EH (cell line): ENCODE data around the gene UBE3D.
"Not testable (repeated sequence)": the region's sequence is repeated elsewhere in the genome, so short reads cannot be mapped to it uniquely, and the experiment has no call there.

Experiments used
- DNase-seq: peaks from one replicate; pipeline ENCODE4 v3.0.0-alpha.2; 2015; ENCODE audit warnings: low read depth

UBE3D gene

DNA sequence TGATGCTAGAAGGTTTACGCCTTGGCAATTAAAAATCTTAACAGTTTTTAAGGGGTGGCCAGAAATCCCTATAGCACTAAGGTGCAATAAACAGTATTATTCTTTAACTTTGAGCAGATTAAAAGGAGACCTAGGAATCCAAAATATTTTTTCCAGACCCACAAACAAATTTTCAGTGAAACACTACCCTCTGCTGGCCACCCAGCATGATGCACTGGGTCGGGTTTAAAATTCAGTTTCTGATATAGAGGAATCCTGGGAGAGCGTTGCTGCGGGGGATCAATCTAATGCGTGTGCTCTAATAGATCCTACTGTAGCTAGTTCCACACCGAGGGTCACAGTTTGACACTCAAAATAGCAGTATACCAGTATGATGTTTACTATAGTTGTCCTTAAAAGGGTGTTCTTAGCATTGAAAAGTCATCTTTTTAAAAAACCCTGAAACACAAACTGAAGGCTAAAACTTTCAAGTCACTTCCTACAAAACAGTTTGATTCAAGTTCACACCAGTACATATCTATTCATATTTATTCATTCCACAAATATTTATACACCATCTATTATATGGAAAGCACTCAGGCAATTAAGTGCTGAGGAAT, 10.2 kb downstream of the UBE3D start:
- peak; percentile 62 for DNase-seq

DNA sequence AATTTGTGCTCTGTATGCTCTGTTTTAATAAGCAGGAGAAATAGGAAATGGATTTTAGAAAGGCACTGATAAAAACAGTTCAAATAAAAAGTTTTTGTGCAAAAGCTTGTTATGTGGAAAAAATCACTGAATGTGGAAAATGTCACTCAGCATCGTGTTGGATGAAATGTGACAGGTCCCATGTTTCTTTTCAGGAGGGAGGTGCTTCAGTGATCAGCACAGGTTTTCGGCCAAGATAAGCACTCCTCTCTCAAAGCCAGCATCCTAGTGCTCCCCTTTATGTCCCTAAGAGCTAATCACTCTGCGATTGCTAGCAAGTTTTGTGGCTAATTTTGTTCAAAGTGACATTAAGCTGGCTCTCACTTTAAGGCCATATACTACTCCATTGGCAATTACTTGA, 12.0 kb downstream of the UBE3D start:
- no peak for DNase-seq

DNA sequence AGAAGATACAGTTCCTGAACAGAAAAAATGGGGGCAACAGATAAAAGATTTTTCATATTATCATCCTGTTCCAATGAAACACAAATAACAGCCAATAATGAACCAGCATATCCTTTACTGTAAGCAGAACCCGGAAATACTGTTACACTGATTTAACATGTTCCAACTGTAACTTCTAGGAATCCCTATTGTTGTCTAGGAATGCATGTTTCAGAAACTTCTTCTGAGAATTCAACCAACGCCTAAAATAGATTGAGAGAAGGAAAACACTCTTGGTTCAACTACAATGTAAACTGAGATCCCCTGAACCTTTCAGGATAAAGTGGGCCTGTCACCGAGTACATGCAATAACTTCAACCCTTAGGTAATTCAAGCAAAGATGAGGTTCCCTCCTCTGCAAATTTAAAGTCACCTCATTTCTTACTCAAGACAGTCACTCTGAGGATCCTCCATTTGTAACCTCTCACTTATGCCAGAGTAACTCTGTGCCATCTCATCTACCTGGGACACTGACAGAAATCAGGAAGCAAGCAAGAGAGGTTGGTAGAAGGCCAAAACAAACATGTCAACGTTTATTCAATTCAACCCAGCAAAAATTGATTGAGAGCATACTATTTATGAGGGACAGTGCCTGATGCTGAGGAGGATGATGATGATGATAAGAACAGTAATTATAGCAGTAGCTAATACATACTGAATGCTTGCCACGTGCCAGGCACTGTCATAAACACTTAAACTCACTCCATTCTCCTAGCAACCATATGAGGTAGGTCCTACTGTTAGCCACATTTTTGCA, 14.1 kb downstream of the UBE3D start:
- no peak for DNase-seq

DNA sequence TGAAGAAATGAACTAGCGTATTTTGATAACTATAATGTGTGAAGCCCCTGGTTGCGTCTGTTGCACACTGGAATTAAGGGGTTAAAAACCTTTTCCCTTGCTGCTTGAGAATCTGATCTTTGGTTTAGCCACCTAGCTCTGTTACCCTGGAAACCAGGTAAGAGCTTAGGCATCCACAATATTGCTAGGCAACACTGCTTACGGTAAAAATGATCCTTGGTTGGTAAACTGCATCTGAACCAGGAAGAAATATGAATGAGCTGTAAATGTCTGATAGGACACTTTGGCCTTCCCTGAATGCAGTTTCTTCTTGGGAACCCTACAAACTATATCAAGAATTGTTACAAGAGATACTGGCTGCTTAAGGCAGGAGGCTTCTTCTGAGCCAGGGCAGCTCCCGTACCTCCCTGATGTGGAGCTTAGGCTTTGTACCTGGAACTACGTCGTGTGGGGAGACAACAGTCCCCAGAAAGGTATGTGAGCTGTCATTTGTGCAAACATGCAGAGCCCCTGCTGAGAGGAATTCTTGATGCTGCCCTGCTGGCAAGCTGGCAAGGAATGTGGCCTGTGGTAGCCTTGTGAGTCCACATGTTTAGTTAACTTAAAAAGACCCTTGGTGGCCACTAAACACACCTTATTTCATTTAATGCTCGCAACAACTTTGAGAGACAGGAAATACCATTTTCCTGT, 18.4 kb downstream of the UBE3D start:
- DNase-seq = no peak

DNA sequence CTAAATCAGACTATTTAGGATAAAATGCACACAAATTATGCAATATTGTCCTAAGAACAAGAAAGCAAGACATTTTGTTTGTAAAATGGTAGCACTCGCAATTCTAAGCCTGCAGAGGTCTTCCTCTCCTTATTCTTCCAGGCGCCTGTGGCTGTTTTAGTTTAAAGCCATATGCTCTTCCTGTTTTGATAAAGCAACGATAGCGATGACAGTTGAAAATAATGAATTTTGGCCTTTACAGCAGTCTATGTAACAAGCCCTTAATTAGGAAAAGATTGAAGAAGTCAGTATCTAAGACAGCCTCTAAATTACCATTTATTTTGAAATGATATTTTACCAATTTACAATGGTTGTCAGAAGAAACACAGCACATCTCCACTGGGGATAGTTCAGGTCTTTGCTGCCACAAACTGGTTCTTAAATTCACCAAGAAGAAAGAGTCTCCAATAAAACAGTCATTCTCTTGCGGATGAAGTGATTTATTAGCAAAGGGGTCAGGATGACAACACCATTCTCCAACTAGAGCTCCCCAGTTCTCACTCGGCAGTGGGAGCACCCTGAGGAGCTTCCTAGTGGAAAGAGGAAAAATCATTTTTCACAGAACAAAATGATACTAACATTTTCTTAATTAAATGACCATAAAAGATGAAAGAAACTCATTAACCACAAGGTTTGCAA, 21.4 kb downstream of the UBE3D start:
- no peak for DNase-seq

DNA sequence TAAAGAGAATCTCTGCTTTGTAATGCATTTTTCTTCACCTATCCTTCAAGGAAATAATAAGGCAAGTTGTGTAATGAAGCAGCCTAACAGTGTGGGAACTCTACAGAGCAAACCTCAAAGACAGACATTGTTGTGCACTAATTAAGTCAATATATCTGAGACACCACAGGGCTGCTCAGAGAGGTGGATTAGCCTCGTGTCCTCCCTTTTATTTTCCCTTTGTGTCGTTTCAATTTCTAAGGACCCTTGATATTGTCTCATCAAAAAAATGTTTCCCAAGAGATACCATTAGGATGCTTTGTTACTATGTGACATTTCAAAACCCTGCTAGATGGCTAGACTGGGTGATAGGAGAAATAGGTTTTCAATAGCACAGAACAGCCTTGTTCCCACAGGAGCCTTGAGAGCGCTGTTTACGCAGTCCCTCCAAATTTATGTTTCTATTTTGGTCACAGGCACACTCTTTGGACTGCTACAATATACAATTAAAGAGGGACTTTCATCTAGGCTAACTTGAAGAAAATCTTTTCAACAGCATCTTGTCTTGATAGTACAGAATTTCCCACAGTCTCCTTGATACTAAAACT, 23.1 kb downstream of the UBE3D start:
- DNase-seq = no peak

DNA sequence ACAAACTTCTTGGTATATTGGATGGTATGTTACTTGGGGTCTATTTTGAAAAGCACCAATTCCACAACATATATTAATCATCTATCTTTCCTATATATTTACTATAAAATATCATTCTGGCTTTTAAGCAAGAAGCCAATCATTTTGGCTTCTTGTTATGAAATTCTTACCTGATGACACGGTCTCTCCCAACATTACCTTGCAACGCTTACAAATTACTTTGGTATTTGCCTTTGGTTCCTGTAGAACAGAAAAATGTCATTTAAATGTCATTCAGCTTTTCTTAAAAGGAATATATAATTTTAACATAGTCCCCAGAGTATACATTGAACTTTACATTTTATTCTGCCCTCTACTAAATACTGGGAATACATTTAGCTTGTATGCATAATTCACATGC, 27.4 kb downstream of the UBE3D start:
- no peak for DNase-seq

DNA sequence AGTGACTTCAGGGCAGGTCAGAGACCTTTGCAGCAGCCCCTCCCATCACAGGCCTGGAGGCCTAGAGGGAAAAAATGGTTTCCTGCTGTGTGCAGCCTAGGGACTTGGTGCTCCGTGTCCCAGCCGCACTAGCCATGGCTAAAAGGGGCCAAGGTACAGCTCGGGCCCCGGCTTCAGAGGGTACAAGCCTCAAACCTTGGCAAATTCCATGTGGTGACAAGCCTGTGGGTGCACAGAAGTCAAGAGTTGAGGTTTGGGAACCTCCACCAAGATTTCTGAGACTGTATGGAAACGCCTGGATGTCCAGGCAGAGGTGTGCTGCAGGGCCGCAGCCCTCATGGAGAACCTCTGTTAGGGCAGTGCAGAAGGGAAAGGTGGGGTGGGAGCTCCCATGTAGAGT, 34.0 kb downstream of the UBE3D start:
- DNase-seq = no peak

DNA sequence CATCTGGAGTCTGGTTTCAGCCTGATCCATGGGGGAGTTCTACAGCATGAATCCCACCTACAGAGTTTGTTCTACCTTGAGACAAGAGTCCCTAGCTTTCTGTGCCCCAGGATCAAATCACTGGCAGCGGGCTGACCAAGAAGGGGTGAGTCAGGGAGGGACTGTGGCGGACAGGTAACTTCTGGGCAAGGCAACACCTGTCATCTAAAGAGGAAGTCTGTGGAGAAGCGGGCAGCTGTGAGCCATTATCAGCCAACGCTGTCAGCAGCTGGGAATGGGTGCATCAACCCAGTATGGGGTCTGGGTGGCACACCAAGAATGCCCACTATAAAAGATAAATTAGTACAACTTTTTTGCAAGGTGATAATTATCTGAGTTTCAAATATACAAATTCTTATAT, 45.9 kb downstream of the UBE3D start:
- no peak for DNase-seq

DNA sequence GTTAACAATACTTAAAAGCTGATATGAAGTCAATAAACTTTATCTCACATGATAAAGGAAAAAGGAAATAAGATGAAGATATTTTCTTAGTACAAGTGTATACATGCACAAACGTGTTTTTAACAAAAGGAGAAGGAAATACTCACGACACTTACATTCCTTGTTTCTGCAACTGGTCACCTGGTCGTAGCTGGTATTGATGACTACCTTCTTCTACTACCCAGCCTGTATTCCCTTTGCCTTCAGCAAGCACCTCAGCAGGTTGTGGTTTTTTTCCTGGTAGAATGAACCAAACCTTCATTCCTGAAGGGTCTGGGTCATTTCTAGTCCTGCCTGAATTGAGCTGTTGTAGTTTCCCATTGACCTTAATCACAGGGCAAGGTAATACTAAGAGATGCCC, 54.5 kb downstream of the UBE3D start:
- DNase-seq = not testable (repeated sequence)

DNA sequence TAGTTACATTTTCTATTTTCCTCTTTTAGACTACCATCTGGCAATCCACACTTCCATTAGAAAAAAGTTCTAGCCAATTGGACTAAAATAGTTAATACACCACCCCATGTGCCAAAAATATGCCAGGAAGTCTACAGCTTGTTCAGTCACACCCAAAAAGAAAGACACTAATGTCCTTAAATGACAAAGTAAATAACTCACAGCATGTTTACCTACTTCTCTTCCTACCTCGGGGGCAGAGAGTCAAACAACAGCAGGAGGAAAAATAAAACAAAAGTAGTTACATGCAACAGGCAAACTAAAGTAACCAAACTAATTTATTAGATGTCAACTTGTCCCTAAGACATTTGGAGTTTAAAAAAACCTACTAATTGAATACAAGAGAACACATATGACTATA, 57.0 kb downstream of the UBE3D start:
- DNase-seq = no peak

DNA sequence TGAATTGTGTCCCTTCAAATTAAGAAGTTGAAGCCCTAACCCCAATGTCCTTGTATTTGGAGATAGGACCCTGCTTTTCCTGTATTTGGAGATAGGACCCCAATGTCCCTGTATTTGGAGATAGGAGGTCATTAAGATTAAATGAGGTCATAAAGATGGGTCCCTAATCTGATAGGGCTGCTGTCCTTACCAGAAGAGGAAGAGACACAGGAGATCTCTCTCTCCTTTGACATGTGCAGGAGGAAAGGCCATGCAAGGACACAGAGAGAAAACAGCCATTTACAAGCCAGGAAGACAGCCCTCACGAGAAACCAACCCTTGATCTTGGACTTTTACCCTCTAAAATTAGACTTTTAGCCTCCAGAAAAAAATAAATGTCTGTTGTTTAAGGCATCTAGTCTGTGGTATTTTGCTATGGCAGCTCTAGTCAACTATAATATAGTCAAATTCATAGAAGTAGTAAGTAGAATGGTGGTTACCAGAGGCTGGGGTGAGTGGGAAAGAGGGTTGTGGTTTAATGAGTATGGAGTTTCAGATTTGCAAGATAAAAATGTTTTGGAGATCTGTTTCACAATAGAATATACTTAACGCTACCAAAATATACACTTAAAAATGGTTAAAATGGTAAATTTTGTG, 59.3 kb downstream of the UBE3D start:
- peak; percentile 7 for DNase-seq

DNA sequence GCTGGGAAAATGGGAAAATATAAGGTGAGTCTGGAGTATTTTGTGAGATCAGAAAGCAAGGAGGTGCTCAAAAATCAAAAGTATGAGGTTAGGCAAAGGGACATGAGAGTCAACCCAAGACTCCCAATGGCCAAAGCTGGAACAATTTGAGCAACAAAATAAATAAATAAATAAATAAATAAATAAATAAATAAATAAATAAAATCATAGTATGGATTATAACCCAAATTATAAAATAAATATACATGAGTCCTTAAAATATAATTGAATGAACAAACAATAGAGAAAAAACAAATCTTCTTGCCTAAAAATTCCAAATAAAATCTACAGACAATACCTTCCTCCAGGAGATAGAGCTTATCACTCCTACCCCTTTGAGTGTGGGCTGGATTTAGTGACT, 69.5 kb downstream of the UBE3D start:
- DNase-seq = no peak

DNA sequence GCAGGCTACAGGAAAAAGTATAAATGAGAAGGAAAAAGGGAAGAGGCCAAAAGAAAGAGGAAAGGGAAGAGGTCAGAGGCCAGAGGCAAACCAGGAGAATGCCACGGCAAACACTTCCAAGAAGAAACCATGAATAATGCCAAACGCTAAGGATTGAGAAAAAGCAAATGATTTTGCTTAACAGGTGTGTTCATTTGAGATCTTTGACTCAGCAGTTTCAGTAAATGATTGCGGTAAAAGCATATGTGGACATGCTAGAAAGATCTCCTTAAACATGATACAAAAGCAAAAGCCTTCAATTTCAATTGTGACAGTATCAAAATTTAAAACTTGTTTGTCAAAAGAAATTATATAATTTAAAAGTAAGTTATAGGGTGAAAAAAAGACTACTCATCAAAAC, 70.6 kb downstream of the UBE3D start:
- no peak for DNase-seq

DNA sequence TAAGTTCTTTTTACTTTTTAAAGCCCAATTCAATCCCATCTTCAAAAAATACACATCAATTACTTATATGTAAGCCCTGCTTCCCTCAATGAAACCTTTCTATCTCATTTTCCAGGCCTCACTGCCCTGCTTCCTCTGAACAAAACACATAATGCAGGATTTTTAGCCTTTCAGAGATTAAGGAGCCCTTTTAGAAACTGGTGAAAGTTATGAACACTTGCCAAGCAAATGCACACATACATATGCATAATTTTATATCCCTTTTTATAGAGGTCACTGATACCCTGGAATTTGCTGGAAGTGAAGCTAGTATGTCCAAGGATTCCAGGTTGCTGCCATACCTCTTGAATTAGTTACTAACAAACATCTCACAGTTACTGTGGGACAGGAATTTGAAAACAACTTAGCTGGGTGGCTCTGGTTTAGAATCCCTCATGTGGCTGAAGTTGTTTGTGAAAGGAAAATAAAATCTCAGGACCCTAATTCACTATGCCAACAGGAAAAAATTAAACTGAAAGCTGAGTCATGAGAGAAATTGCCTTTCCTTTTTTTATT, 75.8 kb downstream of the UBE3D start:
- DNase-seq = peak; percentile 32

DNA sequence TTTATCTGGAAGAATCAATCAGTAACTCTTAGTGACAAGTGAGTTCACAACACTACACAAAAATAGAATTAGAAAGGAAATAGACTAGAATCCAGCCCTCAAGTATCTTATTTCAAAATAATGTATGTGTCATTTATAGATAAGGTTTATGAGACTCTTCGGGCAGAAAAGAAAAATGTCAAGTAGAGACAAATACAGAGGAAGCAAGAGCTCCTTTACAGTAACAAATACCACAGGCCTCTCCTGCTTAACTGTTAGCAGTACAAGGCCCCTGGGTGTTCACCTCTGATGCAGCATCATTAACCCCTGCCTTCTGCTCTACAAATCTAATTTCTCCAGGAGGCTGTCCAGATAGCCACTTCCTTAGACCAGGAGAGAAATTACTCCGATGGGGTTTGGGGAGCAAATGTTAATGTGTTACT, 76.7 kb downstream of the UBE3D start:
- DNase-seq = peak; percentile 60

DNA sequence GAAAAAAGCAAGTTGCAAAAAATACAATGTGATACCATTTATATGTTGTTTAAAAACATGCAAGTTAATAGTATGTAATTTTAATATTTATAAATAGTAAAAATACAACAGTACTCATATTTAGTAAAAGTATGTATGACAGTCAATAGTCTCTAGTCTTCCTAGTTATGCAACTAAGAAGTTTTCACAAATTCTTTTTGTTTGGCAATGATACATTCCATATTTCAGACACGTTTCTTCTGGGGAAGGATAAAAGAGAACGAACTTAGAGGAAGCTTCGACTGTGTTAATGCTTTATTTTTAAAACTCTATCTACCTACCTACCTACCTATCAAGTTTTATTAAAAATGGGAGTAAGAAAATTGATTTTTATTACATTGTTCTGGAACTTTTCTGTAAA, 77.7 kb downstream of the UBE3D start:
- no peak for DNase-seq

DNA sequence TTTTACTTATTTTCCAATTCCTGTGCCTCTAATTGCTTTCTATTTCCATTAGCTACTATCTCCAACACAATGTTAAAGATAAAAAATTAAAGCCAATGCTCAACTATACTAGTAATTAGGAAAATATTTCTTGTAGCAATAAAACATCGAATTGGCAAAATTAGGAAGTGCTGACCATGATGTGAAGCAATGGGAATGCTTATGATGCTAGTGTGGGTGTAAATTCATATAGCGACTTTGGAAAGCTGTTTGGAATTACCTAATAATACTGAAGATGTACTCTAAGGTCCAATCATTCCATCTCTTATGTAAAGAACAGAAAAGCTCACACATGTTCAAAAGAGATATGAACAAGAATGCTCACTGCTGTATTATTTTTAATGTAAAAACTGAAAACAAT, 78.2 kb downstream of the UBE3D start:
- peak; percentile 10 for DNase-seq

DNA sequence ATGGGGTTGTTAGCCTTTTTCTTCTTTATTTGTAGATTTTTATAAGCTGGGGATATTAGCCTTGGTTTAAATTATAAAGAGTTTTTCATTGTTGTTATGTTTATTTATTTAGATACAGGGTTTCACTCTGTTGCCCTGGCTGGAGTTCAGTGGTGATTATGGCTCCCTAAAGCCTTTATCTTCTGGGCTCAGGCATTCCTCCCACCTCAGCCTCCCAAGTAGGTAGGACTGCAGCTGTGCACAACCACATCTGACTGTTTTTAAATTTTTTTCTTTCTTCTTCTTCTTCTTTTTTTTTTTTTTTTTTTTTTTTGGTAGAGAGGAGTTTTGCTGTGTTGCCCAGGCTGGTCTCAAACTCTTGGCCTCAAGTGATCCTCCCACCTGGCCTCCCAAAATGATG, 80.9 kb downstream of the UBE3D start:
- no peak for DNase-seq

DNA sequence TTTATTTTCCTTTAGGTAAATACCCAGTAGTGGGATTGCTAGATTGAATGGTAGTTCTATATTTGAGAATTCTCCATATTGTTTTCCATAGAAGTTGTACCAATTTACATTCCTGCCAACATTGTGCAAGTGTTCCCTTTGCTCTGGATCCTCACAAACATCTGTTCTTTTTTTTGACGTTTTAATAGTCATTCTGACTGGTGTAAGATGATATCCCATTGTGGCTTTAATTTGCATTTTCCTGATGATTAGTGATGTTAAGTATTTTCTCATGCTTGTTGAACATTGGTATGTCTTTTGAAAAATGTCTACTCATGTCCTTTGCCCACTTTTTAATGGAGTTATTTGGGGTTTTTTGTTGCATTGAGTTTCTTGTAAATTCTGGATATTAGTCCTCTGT, 85.6 kb downstream of the UBE3D start:
- peak; percentile 89 for DNase-seq

DNA sequence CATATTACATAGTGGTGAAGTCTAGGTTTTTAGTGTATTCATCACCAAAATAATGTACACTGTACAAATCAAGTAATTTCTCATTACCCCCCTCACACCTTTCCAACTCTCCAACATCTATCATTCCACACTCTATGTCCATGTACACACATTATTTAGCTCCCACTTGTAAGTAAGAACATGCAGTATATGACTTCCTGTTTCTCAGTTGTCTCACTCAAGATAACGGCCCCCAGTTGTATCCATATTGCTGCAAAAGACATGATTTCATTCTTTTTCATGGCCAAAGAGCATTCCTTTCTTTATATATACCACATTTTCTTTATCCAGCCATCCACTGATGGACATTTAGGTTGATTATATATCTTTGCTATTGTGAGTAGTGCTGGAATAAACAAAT, 86.0 kb downstream of the UBE3D start:
- DNase-seq = no peak
